ENCODE results near the gene TNS4. TPM values are rescaled to one million over a fixed set of nuclear protein-coding genes. Genes with fewer than 3 reads are reported as not detected.

The TNS4 gene
- total RNA-seq, 1 donor from 2014 or later: 0.16 TPM

- no peak for DNase-seq (ENCODE audit: low spot score)
Measured at GRCh38 chr17:40495140-40495539, 6.3 kb downstream of the TNS4 start.

DNA sequence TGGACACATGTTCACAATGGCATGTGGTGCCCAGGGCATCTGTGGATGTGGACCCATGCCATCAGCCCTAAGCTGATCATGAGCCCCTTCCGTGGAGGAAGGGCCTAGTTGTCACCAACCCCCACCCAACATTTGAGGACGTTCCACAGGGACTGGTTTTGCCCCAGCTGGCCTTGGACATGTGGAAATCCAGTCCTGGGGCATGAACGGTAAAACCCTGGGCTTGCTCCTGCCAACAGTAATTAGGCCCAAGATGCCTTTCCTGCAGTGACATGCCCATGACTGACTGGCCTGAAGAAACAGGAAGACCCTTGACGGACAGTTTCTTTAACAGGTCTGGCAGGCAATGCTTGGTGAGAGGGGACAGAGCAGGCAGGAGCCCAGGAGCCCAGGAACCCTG, 7.7 kb downstream of the TNS4 start:
- no peak for DNase-seq (ENCODE audit: low spot score)

GRCh38 chr17:40491486-40491885, 9.9 kb downstream of the TNS4 start:
- no peak for DNase-seq (ENCODE audit: low spot score)

- no peak for DNase-seq (ENCODE audit: low spot score)
Measured at GRCh38 chr17:40490982-40491381, 10.4 kb downstream of the TNS4 start.

- DNase-seq (ENCODE audit: low spot score): no peak
Measured at GRCh38 chr17:40490289-40490853, 11.1 kb downstream of the TNS4 start.

DNA sequence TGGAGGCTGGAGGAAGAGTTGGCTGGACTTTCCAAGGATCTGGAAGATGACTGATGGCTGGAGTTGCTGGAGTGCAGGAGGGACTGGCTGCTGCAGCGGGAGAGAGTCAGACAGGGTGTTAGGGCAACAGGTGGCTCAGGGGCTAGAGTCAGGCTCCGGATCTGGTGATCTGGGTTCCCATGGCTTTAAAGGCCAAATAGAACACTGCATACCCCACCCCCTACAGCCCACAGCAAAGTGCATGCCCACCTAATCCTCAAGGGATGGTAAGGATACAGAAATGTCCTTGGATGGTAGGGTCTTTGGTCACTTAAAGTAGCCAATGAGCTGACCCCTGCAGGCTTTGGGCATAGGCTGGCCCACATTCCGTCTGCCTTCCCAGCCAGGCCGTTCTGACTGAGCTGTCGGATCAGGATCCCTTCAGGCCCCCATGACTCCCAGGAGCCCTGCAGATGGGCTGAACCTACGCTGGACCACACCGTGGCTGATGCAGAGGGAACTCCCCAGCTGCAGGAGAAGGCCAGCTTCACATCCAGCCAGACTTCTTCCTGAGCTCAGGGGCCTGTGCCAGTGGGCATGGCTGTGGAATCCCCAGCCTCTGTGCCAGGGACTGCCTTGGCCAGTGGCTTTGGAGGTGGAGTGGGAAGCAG, 13.9 kb downstream of the TNS4 start:
- DNase-seq (ENCODE audit: low spot score): no peak

GRCh38 chr17:40486522-40487370, 14.7 kb downstream of the TNS4 start:
- DNase-seq (ENCODE audit: low spot score): no peak

DNA sequence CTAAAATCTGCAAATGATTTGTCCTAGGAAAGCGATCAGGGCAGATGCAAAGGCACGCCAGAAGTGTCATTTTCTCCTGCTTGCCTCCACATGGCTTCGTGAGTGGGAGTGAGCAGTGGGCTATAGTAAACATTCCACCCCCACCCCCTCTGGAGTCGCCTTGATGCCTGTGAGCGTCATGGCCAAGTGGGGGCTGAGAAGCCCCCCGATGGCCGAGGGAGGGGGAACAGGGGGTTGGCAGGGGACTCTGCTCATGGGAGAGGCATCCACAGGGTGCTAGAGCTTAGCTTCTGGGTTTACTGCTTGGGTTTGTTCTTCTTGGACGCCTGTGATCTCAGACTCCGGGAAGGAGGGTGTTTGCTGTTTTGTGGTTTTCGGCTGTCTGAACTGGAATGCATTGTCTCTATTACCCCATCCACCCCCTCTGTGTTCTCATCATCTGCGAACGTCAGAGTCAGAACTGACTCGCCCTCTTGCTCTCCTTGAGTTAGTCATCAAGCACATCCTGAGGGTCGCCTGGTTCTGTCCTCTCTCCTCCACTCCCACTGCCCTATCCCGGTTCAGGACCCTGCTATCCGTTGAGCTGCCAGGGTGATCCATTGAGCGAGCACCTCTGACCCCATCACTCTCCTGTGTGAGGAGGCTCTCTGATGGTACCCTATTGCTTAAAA, 15.4 kb downstream of the TNS4 start:
- no peak for DNase-seq (ENCODE audit: low spot score)

- no peak for DNase-seq (ENCODE audit: low spot score)
Measured at GRCh38 chr17:40484973-40485530, 16.4 kb downstream of the TNS4 start.

DNA sequence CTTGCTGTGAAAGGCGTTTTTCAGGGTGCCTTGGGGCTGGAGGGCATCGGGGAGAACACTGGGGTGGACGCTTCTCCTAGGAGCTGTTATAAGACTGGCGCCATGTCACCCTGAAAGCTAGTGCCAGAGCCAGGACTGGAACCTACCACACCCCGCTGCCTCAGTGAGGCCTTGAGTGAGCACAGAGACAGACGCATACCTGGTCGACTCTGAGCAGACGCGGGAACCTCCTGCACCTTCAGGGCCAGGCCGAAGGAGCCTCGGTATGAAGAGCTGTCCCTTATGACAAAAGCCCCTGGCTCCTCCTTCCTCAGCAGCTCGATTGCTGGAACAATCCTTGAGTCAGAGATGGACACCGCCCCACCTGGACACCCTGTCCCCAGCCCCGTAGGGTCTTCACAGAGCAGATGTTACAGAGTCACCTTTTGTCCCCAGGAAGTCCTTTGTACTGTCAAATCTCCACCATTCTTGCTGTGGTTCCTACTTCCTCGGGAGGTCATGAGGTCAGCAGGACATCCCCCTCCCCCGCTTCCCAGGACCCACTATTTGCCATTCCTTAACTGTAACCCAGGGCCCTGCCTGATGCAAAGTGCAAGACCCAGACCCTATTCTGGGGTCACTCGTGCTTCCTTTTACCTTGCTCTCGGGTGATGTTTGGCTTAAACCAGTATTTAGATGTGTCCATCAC, 17.0 kb downstream of the TNS4 start:
- DNase-seq (ENCODE audit: low spot score): no peak

- no peak for DNase-seq (ENCODE audit: low spot score)
Measured at GRCh38 chr17:40483679-40484078, 17.7 kb downstream of the TNS4 start.

DNA sequence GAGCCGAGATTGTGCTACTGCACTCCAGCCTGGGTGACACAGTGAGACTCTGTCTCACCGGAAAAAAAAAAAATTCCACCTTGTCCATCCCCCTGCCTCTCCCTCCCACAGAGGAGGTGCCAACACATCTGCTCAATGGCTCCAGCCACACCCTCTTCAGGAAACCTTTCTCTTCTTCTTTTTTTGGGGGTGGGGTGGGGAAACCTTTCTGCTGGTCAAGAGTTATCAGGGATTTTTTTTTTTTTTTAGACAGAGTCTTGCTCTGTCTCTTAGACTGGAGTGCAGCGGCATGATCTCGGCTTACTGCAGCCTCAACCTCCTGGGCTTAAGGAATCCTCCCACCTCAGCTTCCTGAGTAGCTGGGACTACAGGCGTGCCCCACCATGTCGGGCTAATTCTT, 18.7 kb downstream of the TNS4 start:
- no peak for DNase-seq (ENCODE audit: low spot score)

DNA sequence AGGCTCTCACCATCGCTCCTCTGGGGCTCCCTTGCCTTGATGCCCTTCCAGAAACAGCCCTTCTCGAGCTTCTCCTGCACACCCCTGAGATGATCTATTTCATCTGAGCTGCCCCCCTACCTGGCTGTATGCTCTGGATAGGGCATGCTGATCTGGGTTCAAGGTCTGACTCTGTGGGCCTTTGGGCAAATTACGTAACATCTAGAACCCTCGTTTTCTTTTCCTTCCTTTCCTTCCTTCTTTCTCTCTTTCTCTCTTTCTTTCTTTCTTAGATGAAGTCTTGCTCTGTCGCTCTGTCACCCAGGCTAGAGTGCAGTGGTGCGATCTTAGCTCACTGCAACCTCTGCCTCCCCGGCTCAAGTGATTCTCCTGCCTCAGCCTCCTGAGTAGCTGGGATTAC, 20.3 kb downstream of the TNS4 start:
- DNase-seq (ENCODE audit: low spot score): no peak

GRCh38 chr17:40480501-40481003, 20.9 kb downstream of the TNS4 start:
- DNase-seq (ENCODE audit: low spot score): no peak

- DNase-seq (ENCODE audit: low spot score): no peak
Measured at GRCh38 chr17:40479754-40480480, 21.5 kb downstream of the TNS4 start.

- no peak for DNase-seq (ENCODE audit: low spot score)
Measured at GRCh38 chr17:40478486-40478885, 22.9 kb downstream of the TNS4 start.

DNA sequence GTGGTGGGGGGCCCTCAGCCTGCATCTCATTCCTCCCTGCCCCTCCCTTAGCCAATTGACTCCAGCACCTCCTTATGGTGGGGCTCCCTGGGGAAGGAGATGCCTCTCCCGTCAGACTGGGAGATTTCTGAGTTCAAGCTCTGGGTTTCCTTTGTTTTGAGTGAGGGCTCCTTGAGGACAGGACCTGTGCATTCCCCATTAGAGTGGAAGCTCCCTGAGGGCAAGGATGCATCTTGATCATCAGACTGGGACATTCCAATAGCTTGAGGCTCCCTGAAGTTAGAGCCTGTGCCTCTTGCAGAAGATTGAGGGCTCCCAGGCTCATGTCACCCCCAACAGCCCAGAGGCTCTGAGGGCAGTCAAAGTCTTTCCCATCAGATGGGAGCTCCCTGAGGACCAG, 23.6 kb downstream of the TNS4 start:
- DNase-seq (ENCODE audit: low spot score): no peak

GRCh38 chr17:40475234-40475908, 26.1 kb downstream of the TNS4 start:
- DNase-seq (ENCODE audit: low spot score): no peak

DNA sequence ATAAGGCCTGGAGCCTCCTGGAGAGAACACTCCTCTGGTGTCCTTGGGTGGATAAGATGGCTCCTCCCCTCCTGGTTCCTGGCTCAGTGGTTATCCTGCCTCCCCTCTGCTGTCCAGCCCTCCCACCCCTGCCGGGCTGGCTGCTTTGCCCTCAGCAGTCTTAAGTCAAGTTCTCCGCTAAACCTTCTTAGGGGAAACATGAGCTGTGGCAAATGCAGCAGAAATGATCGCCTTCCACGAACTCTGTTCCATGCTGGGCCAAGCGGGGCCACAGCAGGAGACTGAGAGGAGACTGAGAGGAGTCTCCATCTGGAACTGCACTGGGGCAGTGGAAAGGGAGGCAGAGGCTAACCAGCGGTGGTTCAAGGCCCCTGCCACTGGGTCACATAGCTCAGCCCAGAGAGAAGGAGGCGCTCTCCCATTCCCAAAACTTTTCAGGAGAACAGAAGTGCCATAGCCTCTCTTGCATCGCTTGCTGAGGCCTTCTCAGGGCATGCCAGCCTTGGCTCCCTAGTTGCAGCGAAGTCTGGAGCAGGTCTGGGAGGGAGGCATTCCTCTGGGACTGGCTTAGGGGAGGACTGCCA, 26.9 kb downstream of the TNS4 start:
- no peak for DNase-seq (ENCODE audit: low spot score)

Data from mesenteric fat pad (tissue), 1 donor.